HG03378 (cell line): ENCODE data around the gene CD52.

Experiments
- ATAC-seq: cut with Tn5 transposase; IDR thresholded peaks from one replicate; pipeline ENCODE4 v1.9.1; 2021; ENCODE audit warnings: mild to moderate bottlenecking, moderate library complexity; ENCODE audit not compliant: unreplicated experiment

CD52 gene

GRCh38 chr1:26353976-26354820, 36.4 kb downstream of the CD52 start, which contains the start of gene CRYBG2:
TSS of gene CRYBG2 (minus strand) at chr1:26354130. CDS start at chr1:26346657, 7,473 bp downstream.
- ATAC-seq: no peak

GRCh38 chr1:26354972-26355371, 37.2 kb downstream of the CD52 start:
- no peak for ATAC-seq

- ATAC-seq: no peak
Measured at GRCh38 chr1:26356106-26356505, 38.3 kb downstream of the CD52 start.

GRCh38 chr1:26357121-26357602, 39.4 kb downstream of the CD52 start:
- ATAC-seq: no peak

GRCh38 chr1:26358411-26359384, 40.9 kb downstream of the CD52 start:
- no peak for ATAC-seq

- no peak for ATAC-seq
Measured at GRCh38 chr1:26359981-26360806, 42.4 kb downstream of the CD52 start.

- no peak for ATAC-seq
Measured at GRCh38 chr1:26360807-26361604, 43.2 kb downstream of the CD52 start.

GRCh38 chr1:26361605-26362122, 43.9 kb downstream of the CD52 start:
- no peak for ATAC-seq

GRCh38 chr1:26362331-26362730, 44.6 kb downstream of the CD52 start:
- no peak for ATAC-seq

GRCh38 chr1:26363549-26364448, 46.0 kb downstream of the CD52 start:
- ATAC-seq: no peak

- no peak for ATAC-seq
Measured at GRCh38 chr1:26364956-26365355, 47.2 kb downstream of the CD52 start.

GRCh38 chr1:26367441-26367840, 49.7 kb downstream of the CD52 start:
- no peak for ATAC-seq

- no peak for ATAC-seq
Measured at GRCh38 chr1:26368006-26368405, 50.2 kb downstream of the CD52 start.

GRCh38 chr1:26368486-26368885, 50.7 kb downstream of the CD52 start:
- ATAC-seq: no peak
